ENCODE measurements around the gene USP37.

The USP37 gene

DNA sequence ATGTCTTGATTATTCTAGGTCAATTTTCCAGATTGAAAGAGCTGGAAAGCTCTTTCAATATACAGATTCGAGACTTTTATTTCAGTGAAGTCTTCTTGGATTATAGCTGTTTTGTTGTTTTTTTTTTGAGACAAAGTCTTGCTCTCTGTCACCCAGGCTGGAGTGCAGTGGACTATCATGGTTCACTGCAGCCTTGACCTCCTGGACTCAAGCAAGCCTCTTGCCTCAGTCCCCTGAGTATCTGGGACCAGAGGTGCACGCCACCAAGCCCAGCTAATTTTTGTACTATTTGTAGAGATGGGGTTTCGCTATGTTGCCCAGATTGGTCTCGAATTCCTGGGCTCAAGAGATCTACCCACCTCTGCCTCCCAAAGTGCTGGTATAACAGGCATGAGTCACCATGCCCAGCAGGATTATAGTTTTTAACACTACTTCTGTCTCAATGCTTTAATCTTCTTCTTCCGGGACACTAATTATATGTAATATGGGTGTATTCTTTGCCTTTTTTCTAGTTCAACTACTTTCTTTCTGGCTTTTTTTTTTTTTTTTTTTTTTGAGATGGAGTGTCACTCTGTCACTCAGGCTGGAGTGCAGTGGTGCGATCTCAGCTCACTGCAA, 62.3 kb downstream of the USP37 start:
- no peak for DNase-seq (ENCODE audit: low read depth in 2 of 2)
- TF ChIP-seq, protein P1, sequence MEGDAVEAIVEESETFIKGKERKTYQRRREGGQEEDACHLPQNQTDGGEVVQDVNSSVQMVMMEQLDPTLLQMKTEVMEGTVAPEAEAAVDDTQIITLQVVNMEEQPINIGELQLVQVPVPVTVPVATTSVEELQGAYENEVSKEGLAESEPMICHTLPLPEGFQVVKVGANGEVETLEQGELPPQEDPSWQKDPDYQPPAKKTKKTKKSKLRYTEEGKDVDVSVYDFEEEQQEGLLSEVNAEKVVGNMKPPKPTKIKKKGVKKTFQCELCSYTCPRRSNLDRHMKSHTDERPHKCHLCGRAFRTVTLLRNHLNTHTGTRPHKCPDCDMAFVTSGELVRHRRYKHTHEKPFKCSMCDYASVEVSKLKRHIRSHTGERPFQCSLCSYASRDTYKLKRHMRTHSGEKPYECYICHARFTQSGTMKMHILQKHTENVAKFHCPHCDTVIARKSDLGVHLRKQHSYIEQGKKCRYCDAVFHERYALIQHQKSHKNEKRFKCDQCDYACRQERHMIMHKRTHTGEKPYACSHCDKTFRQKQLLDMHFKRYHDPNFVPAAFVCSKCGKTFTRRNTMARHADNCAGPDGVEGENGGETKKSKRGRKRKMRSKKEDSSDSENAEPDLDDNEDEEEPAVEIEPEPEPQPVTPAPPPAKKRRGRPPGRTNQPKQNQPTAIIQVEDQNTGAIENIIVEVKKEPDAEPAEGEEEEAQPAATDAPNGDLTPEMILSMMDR (IDR thresholded peaks at IDR 0.05; ENCODE audit: low read depth, low read length): no peak
- no peak overlapping the region for H3K4me3 ChIP-seq (replicated peaks in 1 of 2; ENCODE audit: low read depth in 2 of 2, low read length in 2 of 2)

DNA sequence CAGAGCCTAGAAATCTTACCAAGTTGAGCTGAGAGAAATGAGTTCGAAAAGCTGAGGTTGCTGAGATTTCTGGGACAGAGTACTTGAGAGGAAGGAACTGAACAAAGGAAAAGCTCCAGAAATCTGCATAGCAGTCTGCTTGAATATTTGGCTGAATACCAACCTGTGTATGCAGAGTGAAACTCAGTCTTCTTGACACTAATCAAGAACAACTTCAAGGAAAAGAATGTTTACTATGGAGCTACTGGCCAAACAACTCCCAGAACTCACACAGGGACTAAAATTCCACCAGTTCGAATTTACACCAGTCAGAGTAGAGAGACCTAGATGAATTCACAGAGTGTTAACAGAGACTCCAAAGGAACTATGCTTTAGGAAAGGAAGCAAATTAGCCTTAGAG, 66.5 kb downstream of the USP37 start:
- TF ChIP-seq, protein P1 (IDR thresholded peaks at IDR 0.05; ENCODE audit: low read depth, low read length): no peak
- peak; percentile 44 to 89 for DNase-seq (ENCODE audit: low read depth in 2 of 2)

GRCh38 chr2:218500501-218501060, 67.6 kb downstream of the USP37 start:
- H3K4me3 ChIP-seq (replicated peaks in 1 of 2; ENCODE audit: low read depth in 2 of 2, low read length in 2 of 2): no peak overlapping the region
- TF ChIP-seq, protein P1 (IDR thresholded peaks at IDR 0.05; ENCODE audit: low read depth, low read length): no peak
- DNase-seq (ENCODE audit: low read depth in 2 of 2): no peak

More for the DNA sequence above, 66.5 kb downstream of the USP37 start:
- H3K4me3 ChIP-seq (replicated peaks in 1 of 2; ENCODE audit: low read depth in 2 of 2, low read length in 2 of 2): no peak overlapping the region

GRCh38 chr2:218485986-218486667, 82.0 kb downstream of the USP37 start:
- DNase-seq (ENCODE audit: low read depth in 2 of 2): no peak
- TF ChIP-seq, protein P1 (IDR thresholded peaks at IDR 0.05; ENCODE audit: low read depth, low read length): no peak

DNA sequence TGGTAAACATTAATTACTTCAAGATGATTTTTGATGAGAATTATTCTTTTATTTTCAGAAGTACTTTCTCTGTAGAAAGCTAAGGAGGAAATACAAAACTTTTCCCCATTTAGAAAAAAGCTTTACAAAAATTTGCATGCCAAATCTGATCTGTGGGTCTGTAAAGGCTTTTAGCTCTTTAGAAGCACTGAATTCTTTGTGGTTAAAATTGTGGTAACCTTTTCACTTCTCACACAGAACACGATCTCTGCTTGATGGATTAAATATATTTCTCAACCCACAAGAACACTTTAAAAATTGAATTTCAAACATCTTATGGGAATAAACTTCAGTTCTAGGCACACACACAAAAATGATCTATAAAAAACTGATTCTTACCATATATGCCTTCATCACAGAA, 85.5 kb downstream of the USP37 start:
- peak in 1 of 2 donors; percentile 10 for DNase-seq (ENCODE audit: low read depth in 2 of 2)
- TF ChIP-seq, protein P1 (IDR thresholded peaks at IDR 0.05; ENCODE audit: low read depth, low read length): no peak
- H3K4me3 ChIP-seq (replicated peaks in 1 of 2; ENCODE audit: low read depth in 2 of 2, low read length in 2 of 2): no peak overlapping the region

More at GRCh38 chr2:218485986-218486667, 82.0 kb downstream of the USP37 start:
- no peak overlapping the region for H3K4me3 ChIP-seq (replicated peaks in 1 of 2; ENCODE audit: low read depth in 2 of 2, low read length in 2 of 2)

DNA sequence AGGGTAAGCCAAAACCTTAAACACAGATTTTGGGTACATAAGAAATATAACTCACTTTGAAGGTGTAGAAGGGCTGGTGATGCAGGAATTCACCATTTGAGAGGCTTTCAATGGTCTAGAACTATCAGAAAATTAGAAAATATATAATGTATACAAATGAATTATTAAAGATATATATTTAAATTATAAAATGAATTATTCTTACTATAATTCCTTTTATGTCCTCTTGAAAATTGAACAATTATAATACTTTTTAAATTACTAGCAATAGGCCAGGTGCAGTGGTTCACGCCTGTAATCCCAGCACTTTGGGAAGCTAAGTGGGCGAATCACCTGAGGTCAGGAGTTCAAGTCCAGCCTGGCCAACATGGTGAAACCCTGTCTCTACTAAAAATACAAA, 88.6 kb downstream of the USP37 start:
- TF ChIP-seq, protein P1 (IDR thresholded peaks at IDR 0.05; ENCODE audit: low read depth, low read length): no peak
- no peak for DNase-seq (ENCODE audit: low read depth in 2 of 2)
- no peak overlapping the region for H3K4me3 ChIP-seq (replicated peaks in 1 of 2; ENCODE audit: low read depth in 2 of 2, low read length in 2 of 2)
